Endothelial cell of umbilical vein (primary cell): Measurements from ENCODE around the gene GALNT9. TPM values are rescaled to one million over a fixed set of nuclear protein-coding genes. Genes with fewer than 3 reads are reported as not detected.

Experiments
- BruUV-seq: library from RNA; stranded (reverse); fragments of 400-500 nt; replicated peaks from 2 replicates; lab custom pipeline; 2021; lab: Mats Ljungman, UMichigan
- CTCF ChIA-PET: fragments of 300-600, 350-600 bp; sonication (Branson Sonifier 250); formaldehyde crosslinking; loops from one replicate; lab custom pipeline; 2021; ENCODE audit warnings: antibody characterized with exemption, inconsistent platforms; lab: Charles Lee
- POLR2A ChIA-PET: fragments of 300-600, 350-600 bp; sonication (Branson Sonifier 250); formaldehyde crosslinking; loops from one replicate; lab custom pipeline; 2021; ENCODE audit warnings: antibody characterized with exemption, inconsistent platforms; lab: Charles Lee
- DNase-seq: peaks from one replicate; pipeline ENCODE4 v3.0.0-alpha.2; 2011; ENCODE audit warnings: low read depth, low spot score
- FAIRE-seq: peaks from 2 replicates; lab custom pipeline; 2011; peaks lifted over from hg19 to GRCh38; lab: Jason Lieb, UNC
- H2AFZ ChIP-seq: 2 replicates; pipeline ENCODE4 v1.6.0; 2012; ENCODE audit warnings: low read depth, low read length, control low read depth, inconsistent platforms
- H3K27ac ChIP-seq: 2 replicates; pipeline ENCODE4 v1.5.1; 2011; ENCODE audit warnings: low read depth, mild to moderate bottlenecking, control low read depth, low read length, moderate library complexity; ENCODE audit not compliant: insufficient read depth
- H3K27me3 ChIP-seq, 2 experiments: 2 replicates each; pipeline versions ENCODE4 v1.6.0 to v1.6.1; 2011; ENCODE audit warnings: low read length in 2 of 2, mixed read lengths in 1 of 2; ENCODE audit not compliant: control insufficient read depth in 2 of 2, insufficient read depth in 2 of 2
- H3K36me3 ChIP-seq, 2 experiments: 2 replicates in 1 of 2; 3 replicates in 1 of 2; pipeline ENCODE4 v1.5.1; 2011; ENCODE audit warnings: low read length in 2 of 2, mild to moderate bottlenecking in 1 of 2, moderate library complexity in 1 of 2; ENCODE audit not compliant: control insufficient read depth in 2 of 2, insufficient read depth in 2 of 2; ENCODE audit errors: extremely low read depth in 1 of 2
- H3K4me1 ChIP-seq: 3 replicates; pipeline ENCODE4 v1.5.1; 2011; ENCODE audit warnings: mild to moderate bottlenecking, low read length; ENCODE audit not compliant: control insufficient read depth, insufficient read depth; ENCODE audit errors: extremely low read depth
- H3K4me2 ChIP-seq: 2 replicates; pipeline ENCODE4 v1.6.1; 2011; ENCODE audit warnings: low read length, control low read depth, mixed read lengths; ENCODE audit not compliant: insufficient read depth
- H3K4me3 ChIP-seq, 3 experiments: fragments of 200-600 bp in 1 of 3; sonication (generic), shearing (Covaris generic) in 1 of 3; replicated peaks in 1 of 3; 2 replicates each; pipeline ENCODE4 v1.5.1; 2011 to 2016; ENCODE audit warnings: control low read depth in 3 of 3, low read length in 3 of 3, mild to moderate bottlenecking in 2 of 3, inconsistent platforms in 1 of 3, low read depth in 1 of 3, moderate library complexity in 1 of 3; ENCODE audit not compliant: insufficient read depth in 1 of 3
- H3K79me2 ChIP-seq: 2 replicates; pipeline ENCODE4 v1.6.0; 2012; ENCODE audit warnings: low read length, inconsistent platforms; ENCODE audit not compliant: control insufficient read depth, insufficient read depth
- H3K9ac ChIP-seq: replicated peaks from 2 replicates; pipeline ENCODE3; 2011; ENCODE audit warnings: low read length, control low read depth; ENCODE audit not compliant: insufficient read depth; ENCODE audit errors: extremely low read depth
- H3K9me1 ChIP-seq: replicated peaks from 3 replicates; pipeline ENCODE4 v1.6.0; 2011; ENCODE audit warnings: mild to moderate bottlenecking, low read length; ENCODE audit not compliant: control insufficient read depth, insufficient read depth; ENCODE audit errors: extremely low read depth
- H3K9me3 ChIP-seq: replicated peaks from 2 replicates; pipeline ENCODE4 v1.5.1; 2012; ENCODE audit warnings: low read length, inconsistent platforms; ENCODE audit not compliant: control insufficient read depth, insufficient read depth
- H4K20me1 ChIP-seq: replicated peaks from 2 replicates; pipeline ENCODE3; 2011; ENCODE audit warnings: mild to moderate bottlenecking, low read length; ENCODE audit not compliant: control insufficient read depth, insufficient read depth; ENCODE audit errors: extremely low read depth
- EZH2 ChIP-seq: IDR thresholded peaks from 2 replicates; pipeline ENCODE4 v1.6.1; 2012; ENCODE audit warnings: borderline replicate concordance, low read depth, mild to moderate bottlenecking, moderate library complexity, low read length, inconsistent platforms; ENCODE audit not compliant: severe bottlenecking
- FOS ChIP-seq: IDR thresholded peaks from 2 replicates; pipeline ENCODE4 v1.6.1; 2011; ENCODE audit warnings: mild to moderate bottlenecking, low read length, moderate library complexity, borderline replicate concordance; ENCODE audit not compliant: insufficient read depth
- GATA2 ChIP-seq: IDR thresholded peaks from 2 replicates; pipeline ENCODE4 v1.7.0; 2011; ENCODE audit warnings: low read depth, mild to moderate bottlenecking, moderate library complexity, mixed read lengths, low read length; ENCODE audit not compliant: insufficient read length, insufficient read depth
- JUN ChIP-seq: IDR thresholded peaks from 2 replicates; pipeline ENCODE4 v1.6.1; 2011; ENCODE audit warnings: borderline replicate concordance, low read depth; ENCODE audit not compliant: insufficient read length, insufficient read depth
- MAX ChIP-seq: IDR thresholded peaks from 2 replicates; pipeline ENCODE4 v1.6.1; 2011; ENCODE audit not compliant: insufficient read depth, insufficient read length
- MYC ChIP-seq: IDR thresholded peaks from one replicate; pipeline ENCODE4 v1.6.1; 2011; ENCODE audit warnings: mild to moderate bottlenecking, low read depth, low read length
- POLR2A ChIP-seq: IDR thresholded peaks from 2 replicates; pipeline ENCODE4 v1.6.1; 2012; ENCODE audit warnings: low read depth, mild to moderate bottlenecking, control low read depth, low read length
- POLR2AphosphoS5 ChIP-seq: IDR thresholded peaks from 2 replicates; pipeline ENCODE4 v1.6.1; 2012; ENCODE audit warnings: low read depth, mild to moderate bottlenecking, control low read depth, low read length, moderate library complexity; ENCODE audit not compliant: insufficient read depth
- dilution Hi-C: fragments of 300-500 bp; cut with MboI; formaldehyde crosslinking; loops from one replicate; pipeline ENCODE4 v1.15.0; 2019; ENCODE audit warnings: low sequenced_read_pairs; ENCODE audit not compliant: extremely low pct_ligation_motif_present
- intact Hi-C: fragments of 100-400 bp; cut with micrococcal nuclease; formaldehyde crosslinking; loops from one replicate; pipeline ENCODE4 v1.10.0; 2022
- polyA plus RNA-seq, 4 experiments: library from polyadenylated mRNA; depleted of rRNA in 3 of 4; stranded (reverse) in 3 of 4; unstranded in 1 of 4; fragments of >200 nt; gene quantifications; 2 replicates each; pipeline versions ENCODE4 v1.2.1 to v1.2.3, GENCODE V29; 2011 to 2012; ENCODE audit warnings: missing spikeins in 1 of 4
- total RNA-seq: library from RNA; stranded (reverse); gene quantifications from 2 replicates; pipeline ENCODE4 v1.2.3, GENCODE V29; 2021
- TF ChIP-seq, protein P1 (sequence below), 2 donors: IDR thresholded peaks; 1 replicate in 1 of 2; 2 replicates in 1 of 2; pipeline ENCODE4 v1.5.1; 2011; ENCODE audit warnings: low read length in 2 of 2, mild to moderate bottlenecking in 2 of 2, moderate library complexity in 2 of 2, control low read depth in 1 of 2, inconsistent platforms in 1 of 2, low read depth in 1 of 2; ENCODE audit not compliant: insufficient read depth in 1 of 2; ENCODE audit errors: extremely low read depth in 1 of 2

Gene GALNT9
- total and polyA plus RNA-seq, 2 donors (not counting 3 experiments of a cell fraction or from before 2014, with no cell fraction given), result 0.14 to 0.73 TPM

DNA sequence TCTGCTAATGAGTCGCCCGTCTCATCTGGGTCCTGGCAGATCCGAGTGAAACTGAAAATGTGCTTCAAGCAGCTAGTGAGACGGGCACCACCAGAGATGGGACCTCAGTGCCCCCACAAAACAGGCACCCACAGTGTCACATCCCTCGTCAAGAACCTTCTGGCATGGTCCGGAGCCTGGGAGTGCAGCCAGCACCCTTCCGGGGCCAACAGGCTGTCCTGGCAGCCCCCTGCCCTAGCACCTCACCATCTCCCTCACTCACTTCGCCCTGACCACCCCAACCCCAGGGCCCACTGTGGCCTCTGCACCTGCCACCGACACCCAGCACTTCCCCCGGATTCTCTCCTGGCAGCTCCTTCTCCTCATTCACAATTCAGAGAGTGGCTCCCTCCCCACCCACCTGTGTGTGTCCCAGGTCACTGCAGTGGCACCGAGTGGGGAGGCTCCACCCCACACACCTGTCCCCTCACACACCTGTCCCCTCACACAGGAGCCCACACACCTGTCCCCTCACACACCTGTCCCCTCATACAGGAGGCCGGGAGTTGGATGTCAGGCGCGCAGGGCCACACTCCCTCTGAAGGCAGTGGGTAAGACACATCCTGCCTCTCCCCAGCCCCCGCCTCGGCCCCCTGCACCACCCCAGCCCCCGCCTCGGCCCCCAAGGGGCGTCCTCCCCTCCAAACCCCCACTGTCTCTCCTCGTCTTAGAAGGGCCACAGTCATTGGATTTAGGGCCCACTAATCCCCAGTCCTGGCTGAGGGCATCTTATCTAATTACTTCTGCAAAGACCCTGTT lies 7.9 kb downstream of the GALNT9 start:
- DNase-seq (no peak), FAIRE-seq (no peak)
- TF ChIP-seq, protein P1, sequence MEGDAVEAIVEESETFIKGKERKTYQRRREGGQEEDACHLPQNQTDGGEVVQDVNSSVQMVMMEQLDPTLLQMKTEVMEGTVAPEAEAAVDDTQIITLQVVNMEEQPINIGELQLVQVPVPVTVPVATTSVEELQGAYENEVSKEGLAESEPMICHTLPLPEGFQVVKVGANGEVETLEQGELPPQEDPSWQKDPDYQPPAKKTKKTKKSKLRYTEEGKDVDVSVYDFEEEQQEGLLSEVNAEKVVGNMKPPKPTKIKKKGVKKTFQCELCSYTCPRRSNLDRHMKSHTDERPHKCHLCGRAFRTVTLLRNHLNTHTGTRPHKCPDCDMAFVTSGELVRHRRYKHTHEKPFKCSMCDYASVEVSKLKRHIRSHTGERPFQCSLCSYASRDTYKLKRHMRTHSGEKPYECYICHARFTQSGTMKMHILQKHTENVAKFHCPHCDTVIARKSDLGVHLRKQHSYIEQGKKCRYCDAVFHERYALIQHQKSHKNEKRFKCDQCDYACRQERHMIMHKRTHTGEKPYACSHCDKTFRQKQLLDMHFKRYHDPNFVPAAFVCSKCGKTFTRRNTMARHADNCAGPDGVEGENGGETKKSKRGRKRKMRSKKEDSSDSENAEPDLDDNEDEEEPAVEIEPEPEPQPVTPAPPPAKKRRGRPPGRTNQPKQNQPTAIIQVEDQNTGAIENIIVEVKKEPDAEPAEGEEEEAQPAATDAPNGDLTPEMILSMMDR (IDR thresholded peaks at IDR 0.05; ENCODE audit: extremely low read depth in 1 of 2, insufficient read depth in 1 of 2, low read depth in 1 of 2, low read length in 2 of 2), result no peak
- TF ChIP-seq FOS, result no peak
- no peak for TF ChIP-seq JUN
- no peak for TF ChIP-seq EZH2
- TF ChIP-seq MAX, result no peak
- TF ChIP-seq POLR2A, result no peak
- no peak for TF ChIP-seq POLR2AphosphoS5
- TF ChIP-seq GATA2, result no peak
- TF ChIP-seq MYC, result no peak
- H4K20me1 ChIP-seq, result no peaks in the 10 kb centered on the region
- H3K4me2 ChIP-seq, result no peak overlapping the region
- no peaks in the 10 kb centered on the region for H3K9me1 ChIP-seq
- no peaks in the 10 kb centered on the region for H3K9me3 ChIP-seq
- no peak overlapping the region for H3K9ac ChIP-seq
- H3K79me2 ChIP-seq, result no peaks in the 10 kb centered on the region
- POLR2A ChIA-PET, result no interaction called here
- CTCF ChIA-PET, result no interaction called here
- no peaks in the 10 kb centered on the region for H3K27me3 ChIP-seq
- no peaks in the 10 kb centered on the region for H3K4me1 ChIP-seq
- BruUV-seq, result no TSS peak
- H3K36me3 ChIP-seq, result no peaks in the 10 kb centered on the region
- dilution Hi-C loops, result no loop called here
- no peak overlapping the region for H3K4me3 ChIP-seq
- intact Hi-C loops, result no loop called here
- H2AFZ ChIP-seq, result no peak overlapping the region
- no peak overlapping the region for H3K27ac ChIP-seq
